Common myeloid progenitor, CD34-positive (primary cell): ENCODE data around the gene LENG9. TPM values are rescaled to one million over a fixed set of nuclear protein-coding genes. Genes with fewer than 3 reads are reported as not detected.
"Not testable (repeated sequence)": the region's sequence is repeated elsewhere in the genome, so short reads cannot be mapped to it uniquely, and the experiment has no call there.

ENCODE experiments used
- CTCF ChIA-PET: fragments of 350-600 bp; sonication (Branson Sonifier 250); formaldehyde crosslinking; loops from one replicate; lab custom pipeline; 2021; ENCODE audit warnings: antibody characterized with exemption; lab: Charles Lee
- POLR2A ChIA-PET: fragments of 350-600 bp; sonication (Branson Sonifier 250); formaldehyde crosslinking; loops from one replicate; lab custom pipeline; 2021; ENCODE audit warnings: antibody characterized with exemption; lab: Charles Lee
- DNase-seq, 3 donors: peaks; one replicate each; pipeline versions ENCODE4 v3.0.0 to v3.0.0-alpha.2; 2013
- H3K27ac ChIP-seq, 2 experiments: 1 replicate in 1 of 2; 2 replicates in 1 of 2; pipeline ENCODE4 v1.7.0; 2013; ENCODE audit warnings: inconsistent platforms in 2 of 2, low read length in 2 of 2, mild to moderate bottlenecking in 2 of 2, low read depth in 1 of 2, moderate library complexity in 1 of 2; ENCODE audit not compliant: severe bottlenecking in 2 of 2, insufficient read depth in 1 of 2, poor library complexity in 1 of 2
- H3K27me3 ChIP-seq, 5 experiments: replicated peaks in 2 of 5; 1 replicate in 3 of 5; 2 replicates in 2 of 5; pipeline versions ENCODE4 v1.6.1 to v1.7.0; 2013; ENCODE audit warnings: low read length in 4 of 5, mild to moderate bottlenecking in 2 of 5, moderate library complexity in 2 of 5, inconsistent platforms in 1 of 5; ENCODE audit not compliant: insufficient read depth in 5 of 5, control insufficient read depth in 4 of 5
- H3K36me3 ChIP-seq, 4 experiments: 1 replicate in 2 of 4; 2 replicates in 2 of 4; pipeline versions ENCODE4 v1.6.1 to v1.7.0; 2013; ENCODE audit warnings: low read length in 3 of 4, control low read depth in 1 of 4, mild to moderate bottlenecking in 1 of 4; ENCODE audit not compliant: control insufficient read depth in 4 of 4, insufficient read depth in 4 of 4
- H3K4me1 ChIP-seq, 4 experiments: 1 replicate in 3 of 4; 2 replicates in 1 of 4; pipeline versions ENCODE4 v1.6.1 to v1.7.1; 2013; ENCODE audit warnings: low read length in 3 of 4, mild to moderate bottlenecking in 3 of 4, control low read depth in 1 of 4, inconsistent platforms in 1 of 4, moderate library complexity in 1 of 4; ENCODE audit not compliant: control insufficient read depth in 4 of 4, insufficient read depth in 4 of 4; ENCODE audit errors: control extremely low read depth in 1 of 4
- H3K4me3 ChIP-seq, 7 experiments: 1 replicate in 4 of 7; 2 replicates in 3 of 7; pipeline versions ENCODE4 v1.5.1 to v1.7.0; 2013; ENCODE audit warnings: mild to moderate bottlenecking in 7 of 7, low read length in 6 of 7, moderate library complexity in 6 of 7, inconsistent platforms in 2 of 7, low read depth in 2 of 7, control low read depth in 1 of 7; ENCODE audit not compliant: insufficient read depth in 4 of 7, control insufficient read depth in 1 of 7; ENCODE audit errors: extremely low read depth in 1 of 7
- H3K9me3 ChIP-seq, 5 experiments: 1 replicate in 4 of 5; 2 replicates in 1 of 5; pipeline versions ENCODE4 v1.6.1 to v1.7.1; 2013; ENCODE audit warnings: low read length in 4 of 5, mild to moderate bottlenecking in 2 of 5, inconsistent platforms in 1 of 5, low read depth in 1 of 5, moderate library complexity in 1 of 5; ENCODE audit not compliant: control insufficient read depth in 4 of 5, insufficient read depth in 2 of 5; ENCODE audit errors: control extremely low read depth in 1 of 5
- WGBS: methylation state at CpG from one replicate; pipeline ENCODE4 v1.1.5; 2013; ENCODE audit not compliant: insufficient coverage; 5-methylcytosine and 5-hydroxymethylcytosine counted together
- polyA plus RNA-seq: library from polyadenylated mRNA; unstranded; fragments of 120-200 nt; gene quantifications from one replicate; pipeline ENCODE4 v1.2.1, GENCODE V29; 2013

Gene LENG9
- polyA plus RNA-seq: 3.1 TPM

DNA sequence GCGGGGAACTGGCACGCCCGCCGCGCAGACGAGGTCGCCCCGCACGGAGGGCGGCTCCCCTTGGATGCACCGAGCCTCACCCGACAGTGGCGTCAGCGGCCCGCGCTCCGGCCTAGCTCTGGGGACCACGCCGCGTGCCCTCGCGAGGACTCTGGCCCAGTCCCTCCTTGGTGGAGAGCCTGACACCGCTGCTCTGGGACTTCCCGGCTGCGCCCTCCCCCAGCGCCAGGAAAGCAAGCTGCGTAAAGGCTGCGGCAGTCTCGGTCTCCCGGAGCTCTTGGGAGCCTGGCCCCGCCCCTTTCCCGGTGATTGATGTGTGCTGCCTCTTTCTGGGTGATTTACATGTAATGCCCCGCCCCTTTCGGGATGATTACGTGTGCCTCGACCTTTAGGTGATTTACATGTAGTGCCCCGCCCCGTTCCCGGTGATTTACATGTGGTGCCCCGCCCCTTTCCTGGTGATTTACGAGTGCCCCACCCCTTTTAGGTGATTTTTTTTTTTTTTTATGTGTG lies at the start of gene LENG9:
LENG9 (minus strand) TSS at position 248 of the 513 bp plus-strand sequence. CDS start 252 bp downstream, outside the sequence.
- POLR2A ChIA-PET: interaction anchor here (2.2 to 2.3 kb wide), 2 partner anchors 14 to 16 kb away, joined by 5 to 10 read pairs; partner anchors contain the start of gene LENG8
- Histone ChIP-seq H3K4me3 (peak within 1 kb of the TSS; percentile 53 to 91 (median 76)), H3K9me3 (no peaks in the 10 kb centered on the region), H3K27me3 (peaks cover 0 to 5% (median 0%) of the 10 kb centered on the region in 5 experiments), H3K27ac (peak within 1 kb of the TSS; percentile 33 to 66), H3K36me3 (peaks cover under 1 to 36% (median 23%) of the 10 kb centered on the region in 4 experiments), H3K4me1 (peaks cover 0 to 51% (median 38%) of the 10 kb centered on the region in 4 experiments)
- CTCF ChIA-PET: interaction anchor here (0.8 to 1.9 kb wide), 2 partner anchors 10 to 14 kb away, joined by 3 to 10 read pairs; no protein-coding TSS in a partner anchor
- 0% methylated on average over 37 of the region's 41 CpGs for WGBS
- DNase-seq: peak; percentile 99

DNA sequence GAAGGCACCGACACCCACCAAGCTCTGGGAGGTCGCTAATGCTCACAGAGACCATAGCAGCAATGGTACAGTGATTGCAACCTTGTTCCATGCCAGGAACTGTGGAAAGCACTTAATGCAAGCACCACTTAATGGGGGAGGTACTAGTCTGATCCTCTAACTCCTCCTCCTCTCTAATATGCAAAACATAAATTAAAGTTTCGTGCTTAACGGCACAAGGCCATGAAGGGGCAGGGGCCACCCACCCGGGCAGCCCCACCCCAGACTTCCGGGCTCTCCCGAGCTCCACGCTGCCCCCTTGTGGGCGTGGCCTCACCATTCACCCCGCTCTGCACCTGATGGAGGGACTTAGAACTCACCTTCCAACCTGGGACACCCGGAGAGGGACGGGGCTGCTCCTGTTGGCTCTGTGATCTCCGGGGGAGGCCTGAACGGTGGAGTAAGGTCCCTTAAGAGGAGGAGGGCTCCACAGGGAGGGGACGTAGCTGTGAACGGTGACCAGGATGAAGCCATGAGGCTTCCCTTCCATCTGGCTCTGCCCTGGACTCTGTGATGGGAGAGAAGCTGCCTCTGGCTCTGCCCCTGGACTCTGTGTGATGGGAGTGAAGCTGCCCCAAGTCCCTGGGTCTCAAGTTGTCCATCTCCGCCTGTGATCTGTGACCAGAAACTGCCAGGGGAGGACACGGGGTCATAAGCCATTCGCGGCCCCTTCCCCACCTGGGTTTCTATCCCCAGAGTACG lies 45.8 kb upstream of the LENG9 start:
- H3K27ac ChIP-seq, CTCF ChIA-PET, POLR2A ChIA-PET, H3K9me3 ChIP-seq, DNase-seq, H3K4me1 ChIP-seq, H3K4me3 ChIP-seq, H3K36me3 ChIP-seq: not testable (repeated sequence)
- H3K27me3 ChIP-seq: peaks cover 0 to 18% (median 4%) of the 10 kb centered on the region in 5 experiments
- WGBS: 0% methylated on average over 1 of the region's 21 CpGs

DNA sequence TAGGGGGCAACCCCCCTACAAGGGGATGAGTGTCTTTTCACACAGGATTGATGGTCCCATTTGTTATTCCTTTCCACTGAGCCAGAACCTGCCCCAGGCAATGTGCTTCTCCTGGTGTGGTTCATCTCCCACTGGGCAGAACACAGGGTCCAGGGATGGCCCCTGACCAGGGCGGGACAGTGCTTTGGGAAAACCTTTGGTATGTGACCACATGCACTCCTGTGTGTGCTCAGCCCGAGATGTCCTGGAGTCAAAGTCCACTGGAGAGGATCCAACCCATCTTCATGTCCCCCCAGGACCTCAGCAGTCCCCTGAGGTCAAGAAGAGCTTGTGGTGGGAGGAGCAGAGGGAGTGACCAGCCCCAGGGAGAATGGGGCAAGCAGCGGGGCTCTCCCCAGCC lies 44.9 kb upstream of the LENG9 start:
- peaks cover 0 to 18% (median 4%) of the 10 kb centered on the region in 5 experiments for H3K27me3 ChIP-seq
- H3K9me3 ChIP-seq, DNase-seq, H3K36me3 ChIP-seq, H3K4me3 ChIP-seq, H3K27ac ChIP-seq, CTCF ChIA-PET, H3K4me1 ChIP-seq, POLR2A ChIA-PET: not testable (repeated sequence)
- WGBS: no CpG with 5 or more reads among the region's 3 CpGs

DNA sequence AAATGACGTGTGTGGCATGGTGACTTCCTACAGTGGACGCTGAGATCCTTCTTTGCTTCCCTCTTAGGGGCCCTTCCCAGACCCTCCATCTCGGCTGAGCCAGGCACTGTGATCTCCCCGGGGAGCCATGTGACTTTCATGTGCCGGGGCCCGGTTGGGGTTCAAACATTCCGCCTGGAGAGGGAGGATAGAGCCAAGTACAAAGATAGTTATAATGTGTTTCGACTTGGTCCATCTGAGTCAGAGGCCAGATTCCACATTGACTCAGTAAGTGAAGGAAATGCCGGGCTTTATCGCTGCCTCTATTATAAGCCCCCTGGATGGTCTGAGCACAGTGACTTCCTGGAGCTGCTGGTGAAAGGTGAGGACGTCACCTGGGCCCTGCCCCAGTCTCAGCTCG lies 44.2 kb upstream of the LENG9 start:
- no peak for DNase-seq
- ChIA-PET POLR2A (no interaction called here), CTCF (no interaction called here)
- H3K36me3 ChIP-seq: no peaks in the 10 kb centered on the region
- WGBS: 70% methylated on average over 11 of the region's 12 CpGs
- peaks cover 0 to 15% (median 0%) of the 10 kb centered on the region in 5 experiments for H3K27me3 ChIP-seq
- no peak overlapping the region for H3K27ac ChIP-seq
- H3K9me3 ChIP-seq: no peaks in the 10 kb centered on the region
- H3K4me3 ChIP-seq: no peak overlapping the region
- peaks cover 0 to 4% (median under 1%) of the 10 kb centered on the region in 4 experiments for H3K4me1 ChIP-seq

DNA sequence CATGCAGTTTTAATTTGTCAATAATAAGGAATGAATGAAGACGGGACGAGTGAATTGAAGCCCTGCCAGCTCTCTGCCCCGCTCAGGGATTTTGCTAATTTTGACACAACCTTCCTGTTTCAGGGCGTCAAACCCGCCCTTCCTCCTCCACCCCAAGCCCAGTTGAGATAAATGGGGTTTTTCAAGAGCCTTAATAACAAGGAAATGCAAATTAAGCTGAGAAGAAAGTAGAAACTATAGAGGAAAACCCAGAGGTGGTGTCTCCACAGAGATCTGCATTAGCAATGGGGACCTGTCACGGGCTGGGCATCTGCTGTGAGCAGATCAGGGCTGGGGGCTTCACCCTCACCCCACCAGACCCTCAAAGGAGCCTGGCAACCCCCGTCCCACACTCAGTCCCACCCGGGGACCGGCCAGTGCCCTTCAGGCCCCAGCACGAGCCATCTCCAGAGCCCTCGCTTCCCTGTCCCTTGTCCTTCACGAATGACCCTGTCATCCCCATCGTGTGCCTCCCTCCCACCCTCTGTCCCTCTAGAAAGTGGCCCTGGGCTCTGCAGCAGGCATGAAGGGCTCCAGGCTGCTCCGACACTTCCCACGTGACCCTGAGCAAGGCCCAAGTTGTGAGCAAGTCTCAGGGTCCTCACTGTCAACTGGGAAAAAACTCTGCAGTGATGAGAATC lies 43.6 kb upstream of the LENG9 start:
- POLR2A ChIA-PET: not testable (repeated sequence)
- 92% methylated on average over 5 of the region's 15 CpGs for WGBS

DNA sequence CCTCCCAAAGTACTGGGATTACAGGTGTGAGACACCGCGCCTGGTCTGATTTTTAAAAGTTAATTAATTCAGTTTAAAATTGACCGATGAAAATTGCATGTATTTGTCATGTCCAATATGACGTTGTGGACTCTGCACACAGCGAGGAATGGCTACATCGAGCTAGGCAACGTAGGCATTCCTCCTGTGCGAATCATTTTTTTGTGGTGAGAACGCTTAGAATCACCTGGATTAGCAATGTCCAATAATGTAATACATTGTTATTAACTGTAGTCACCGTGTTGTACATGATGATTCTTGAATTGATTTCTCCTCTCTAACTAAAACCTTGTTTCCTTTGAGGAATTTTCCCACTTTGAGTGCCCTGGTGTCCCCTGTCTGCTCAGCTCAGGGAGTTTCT lies 42.5 kb upstream of the LENG9 start:
- POLR2A ChIA-PET: no interaction called here
- H3K27me3 ChIP-seq: peaks cover 0 to 15% (median 0%) of the 10 kb centered on the region in 5 experiments
- peaks cover 0 to 7% (median 1%) of the 10 kb centered on the region in 4 experiments for H3K4me1 ChIP-seq
- no peaks in the 10 kb centered on the region for H3K36me3 ChIP-seq
- H3K4me3 ChIP-seq: no peak overlapping the region
- H3K27ac ChIP-seq: no peak overlapping the region
- CTCF ChIA-PET: no interaction called here
- no peak for DNase-seq
- 75% methylated on average over 4 of the region's 10 CpGs for WGBS
- H3K9me3 ChIP-seq: no peaks in the 10 kb centered on the region

More for the DNA sequence above, 43.6 kb upstream of the LENG9 start:
- H3K36me3 ChIP-seq, DNase-seq, CTCF ChIA-PET, H3K9me3 ChIP-seq, H3K27ac ChIP-seq, H3K4me3 ChIP-seq, H3K4me1 ChIP-seq: not testable (repeated sequence)
- H3K27me3 ChIP-seq: peaks cover 0 to 15% (median 0%) of the 10 kb centered on the region in 5 experiments
